ENCODE data around the gene KCNB1.

- no peak for TF ChIP-seq POLR2AphosphoS5 (IDR thresholded peaks at IDR 0.05)
- no peak for TF ChIP-seq CTCF (IDR thresholded peaks at IDR 0.05)
- TF ChIP-seq POLR2A (IDR thresholded peaks at IDR 0.05), result no peak
Measured at GRCh38 chr20:49446080-49446479, 36.4 kb downstream of the KCNB1 start.

All from breast epithelium (tissue), 3 donors.